NCI-H1105 (cell line): ENCODE measurements around the gene ZFP14.
A peak's percentile ranks its signal among the peaks of the same experiment; 100 is the strongest.

Experiments
- DNase-seq: peaks from one replicate; lab custom pipeline; 2025; lab: John Stamatoyannopoulos, UW

Gene ZFP14

GRCh38 chr19:36378625-36379509 is at the start of gene ZFP14:
ZFP14 (minus strand) TSS chr19:36379201; CDS start chr19:36367892, 11,309 bp downstream.
- DNase-seq: peak; percentile 93

- DNase-seq: no peak
Observed at GRCh38 chr19:36423925-36424324, 44.9 kb upstream of the ZFP14 start.

- no peak for DNase-seq
Observed at GRCh38 chr19:36421749-36422481, 42.9 kb upstream of the ZFP14 start.

- DNase-seq: no peak
Observed at GRCh38 chr19:36420961-36421748, 42.2 kb upstream of the ZFP14 start.

- DNase-seq: peak; percentile 77
Observed at GRCh38 chr19:36418287-36419001, 39.4 kb upstream of the ZFP14 start, which contains the start of gene ZFP82. ZFP82 (minus strand) TSS chr19:36418644; CDS start chr19:36409789, 8,855 bp downstream.

- no peak for DNase-seq
Observed at GRCh38 chr19:36417752-36418286, 38.8 kb upstream of the ZFP14 start.

- DNase-seq: no peak
Observed at GRCh38 chr19:36409841-36410240, 30.8 kb upstream of the ZFP14 start.

- DNase-seq: no peak
Observed at GRCh38 chr19:36408101-36408500, 29.1 kb upstream of the ZFP14 start.

GRCh38 chr19:36404498-36404897 is 25.5 kb upstream of the ZFP14 start:
- no peak for DNase-seq

GRCh38 chr19:36401475-36401874 is 22.5 kb upstream of the ZFP14 start:
- no peak for DNase-seq

GRCh38 chr19:36398571-36398970 is 19.6 kb upstream of the ZFP14 start:
- no peak for DNase-seq

- DNase-seq: no peak
Observed at GRCh38 chr19:36392916-36393673, 14.1 kb upstream of the ZFP14 start.

GRCh38 chr19:36379510-36379819 is 464 bp upstream of the ZFP14 start:
- DNase-seq: no peak

- no peak for DNase-seq
Observed at GRCh38 chr19:36377541-36378178, 1.3 kb downstream of the ZFP14 start.

GRCh38 chr19:36373638-36374156 is 5.3 kb downstream of the ZFP14 start:
- DNase-seq: no peak

GRCh38 chr19:36371886-36372285 is 7.1 kb downstream of the ZFP14 start:
- DNase-seq: no peak

GRCh38 chr19:36363845-36364244 is 15.2 kb downstream of the ZFP14 start:
- DNase-seq: no peak

GRCh38 chr19:36340786-36341372 is 38.1 kb downstream of the ZFP14 start:
- no peak for DNase-seq
